Activated naive CD8-positive, alpha-beta T cell treated with anti-CD3 and anti-CD28 coated beads, Interleukin-2, amount 50 U/mL, for 16 hours (primary cell): ENCODE measurements around the gene EPB41L2.

Source experiments
- DNase-seq: peaks from one replicate; pipeline ENCODE4 v3.0.0-alpha.2; 2020; ENCODE audit warnings: low read depth, low spot score

Gene EPB41L2

DNA sequence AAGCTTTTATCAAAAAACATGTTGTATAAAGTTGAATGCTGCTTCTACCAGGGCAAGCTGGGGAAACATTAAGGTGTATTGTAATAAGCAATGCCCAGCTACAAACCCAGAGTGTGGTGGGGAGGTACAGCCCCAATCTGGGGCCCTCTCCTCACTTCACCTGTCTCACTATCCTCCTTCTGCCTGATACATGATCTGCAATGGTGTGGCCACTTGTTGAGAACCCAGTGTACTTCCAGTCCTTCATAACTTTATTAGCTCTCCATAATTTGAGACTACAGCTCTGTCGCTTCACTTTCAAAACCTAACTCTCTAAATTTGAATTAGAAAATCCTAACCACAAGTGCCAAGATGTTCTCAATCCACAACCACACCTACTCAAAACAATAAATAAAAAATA is 84.9 kb downstream of the EPB41L2 start:
- no peak for DNase-seq

DNA sequence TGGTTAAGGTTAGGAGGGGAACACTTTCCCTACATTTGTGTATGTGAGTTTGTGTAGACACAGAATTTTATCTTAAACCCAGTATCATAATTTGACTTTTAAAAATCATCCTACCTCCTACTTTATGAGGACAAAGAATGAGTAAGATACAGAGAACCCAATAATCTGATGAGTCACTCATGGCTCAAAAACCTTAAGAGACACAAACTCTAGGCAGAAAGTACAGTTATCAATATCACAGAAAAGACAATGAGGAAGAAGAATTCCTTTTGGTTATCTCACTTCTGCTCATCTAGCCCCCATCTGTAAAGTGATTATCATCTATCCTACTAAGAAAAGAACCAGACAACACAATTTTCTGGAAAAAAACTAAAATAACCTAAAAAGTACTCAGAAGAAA is 87.7 kb downstream of the EPB41L2 start:
- DNase-seq: no peak

DNA sequence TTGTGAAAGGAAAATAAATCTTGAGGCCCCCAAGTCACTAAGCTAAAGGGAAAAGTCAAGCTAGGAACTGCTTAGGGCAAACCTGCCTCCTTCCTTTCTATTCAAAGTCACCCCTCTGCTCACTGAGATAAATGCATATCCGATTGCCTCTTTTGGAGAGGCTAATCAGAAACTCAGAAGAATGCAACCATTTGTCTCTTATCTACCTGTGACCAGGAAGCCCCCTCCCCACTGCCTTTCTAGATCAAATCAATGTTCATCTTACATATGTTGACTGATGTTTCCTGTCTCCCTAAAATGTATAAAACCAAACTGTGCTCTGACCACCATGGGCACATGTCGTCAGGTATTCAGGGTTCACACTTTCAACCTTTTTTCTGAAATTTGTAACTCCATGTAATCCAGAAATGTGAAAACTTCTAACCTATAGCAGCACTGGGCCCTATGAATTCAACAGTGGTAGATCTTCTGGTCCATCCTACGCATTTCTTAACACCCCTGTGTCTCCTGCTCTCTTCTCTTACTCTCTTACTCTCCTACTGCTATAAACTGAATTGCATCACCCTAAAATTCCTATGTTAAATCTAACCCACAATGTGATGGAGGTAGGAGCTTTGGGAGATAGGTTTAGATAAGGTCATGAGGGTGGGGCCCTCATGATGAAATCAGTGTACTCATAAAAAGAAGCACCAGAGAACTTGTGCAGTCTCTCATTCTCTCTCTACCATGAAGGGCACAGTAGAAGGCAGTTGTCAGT is 89.3 kb downstream of the EPB41L2 start:
- DNase-seq: no peak

DNA sequence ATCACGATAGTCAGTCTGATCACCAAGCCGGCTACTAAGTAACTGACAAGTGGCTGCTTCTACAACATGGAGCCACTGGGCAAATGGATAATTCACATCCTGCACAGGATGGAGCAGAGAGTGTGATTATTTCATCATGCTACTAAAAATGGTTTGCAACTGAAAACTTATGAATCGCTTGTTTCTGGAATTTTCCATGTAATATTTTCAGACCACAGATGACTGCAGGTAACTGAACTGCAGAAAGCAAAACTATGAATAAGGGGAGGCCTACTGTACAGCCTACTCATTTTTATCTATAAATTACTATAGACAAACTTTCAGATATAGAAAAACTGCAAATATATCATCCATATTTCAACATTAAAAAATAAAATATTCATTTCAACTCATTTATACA is 91.5 kb downstream of the EPB41L2 start:
- DNase-seq: no peak

DNA sequence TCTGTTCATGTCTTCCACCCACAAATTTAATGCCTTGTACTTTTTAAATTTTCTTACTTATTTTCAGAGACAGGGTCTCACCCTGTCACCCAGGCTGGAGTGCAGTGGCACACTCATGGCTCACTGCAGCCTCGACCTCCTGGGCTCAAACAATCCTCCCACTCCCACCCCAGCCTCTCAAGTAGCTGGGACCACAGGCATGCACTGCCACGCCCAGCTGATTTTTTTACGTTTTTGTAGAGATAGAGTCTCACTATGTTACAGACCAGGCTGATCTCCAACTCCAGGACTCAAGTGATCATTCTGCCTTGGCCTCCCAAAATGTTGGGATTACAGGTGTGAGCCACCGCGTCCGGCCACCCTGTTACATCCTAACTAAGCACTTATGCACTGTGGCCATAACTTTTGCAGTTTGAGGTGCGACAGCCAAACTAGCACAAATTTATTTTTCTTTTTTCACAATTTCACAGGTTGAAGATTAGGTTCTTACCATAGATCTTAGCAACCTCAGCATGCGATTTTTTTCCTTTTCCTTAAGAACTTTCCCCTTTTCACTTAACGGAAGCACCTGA is 92.1 kb downstream of the EPB41L2 start:
- no peak for DNase-seq

DNA sequence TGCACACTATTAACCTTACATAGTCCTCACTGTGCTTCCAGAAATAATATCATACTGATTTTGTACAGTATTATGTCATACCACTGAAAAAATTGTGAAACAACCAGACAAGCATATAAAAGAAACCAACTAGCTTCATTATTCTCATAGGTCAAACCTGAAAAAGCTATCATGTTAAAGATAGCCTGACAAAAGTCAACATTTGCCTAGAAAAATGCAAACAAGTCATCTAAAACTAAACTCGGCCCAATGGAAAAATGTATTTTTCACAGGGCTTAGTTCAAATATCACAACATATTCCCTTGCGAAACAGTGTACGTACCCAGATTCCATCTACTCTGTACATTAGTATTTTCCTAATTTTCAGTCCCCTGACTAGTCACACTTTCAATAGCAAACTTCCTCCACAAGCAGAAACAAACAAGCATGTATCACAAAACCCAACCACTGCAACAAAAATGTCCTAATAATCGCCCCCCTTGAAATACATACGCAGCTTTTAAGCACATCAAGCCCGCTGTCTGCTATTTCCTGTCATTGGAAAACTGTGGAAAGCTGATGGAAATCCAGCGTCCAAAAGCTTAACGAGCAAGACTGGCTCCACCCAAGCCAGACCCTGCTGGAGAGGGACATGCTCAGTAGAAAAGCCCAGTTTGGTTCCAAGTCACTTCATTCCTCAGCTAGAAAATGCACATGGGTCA is 93.1 kb downstream of the EPB41L2 start:
- no peak for DNase-seq

DNA sequence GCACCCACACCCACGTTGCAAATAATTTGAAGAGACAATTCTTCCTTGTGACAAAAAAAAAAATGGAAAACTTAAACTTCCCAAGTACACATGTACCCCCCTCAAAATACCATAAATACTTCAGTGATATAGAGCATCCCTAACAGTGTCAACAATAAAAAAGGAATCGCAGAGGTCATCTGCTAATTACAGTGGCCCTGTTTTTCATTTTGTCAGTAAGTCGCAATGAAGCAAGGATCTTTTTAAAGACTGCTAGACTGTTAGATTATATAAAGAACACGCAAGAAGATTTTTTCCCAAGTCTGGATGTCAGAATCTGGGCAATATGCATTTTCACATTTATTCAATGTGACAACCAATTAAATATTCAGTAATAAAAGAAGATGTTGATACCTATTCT is 93.9 kb downstream of the EPB41L2 start:
- no peak for DNase-seq

DNA sequence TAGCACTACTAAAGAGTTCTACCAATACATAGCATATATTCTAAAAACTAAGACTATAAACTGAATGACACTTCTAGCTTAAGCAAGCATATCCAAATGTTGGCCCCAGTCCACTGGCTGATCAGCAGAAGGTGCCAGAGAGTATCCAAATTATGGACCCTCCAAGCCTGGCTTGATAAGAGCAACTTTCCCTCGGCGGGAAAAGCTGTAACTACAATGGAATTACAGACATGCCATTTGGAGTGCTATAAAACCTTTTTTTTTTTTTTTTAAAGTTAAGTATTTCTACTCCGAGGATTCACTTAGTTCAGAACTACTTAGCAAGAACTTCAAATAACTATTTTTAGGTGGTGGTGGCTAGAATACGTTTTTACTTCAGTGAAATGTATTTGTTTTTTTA is 94.6 kb downstream of the EPB41L2 start:
- DNase-seq: no peak

DNA sequence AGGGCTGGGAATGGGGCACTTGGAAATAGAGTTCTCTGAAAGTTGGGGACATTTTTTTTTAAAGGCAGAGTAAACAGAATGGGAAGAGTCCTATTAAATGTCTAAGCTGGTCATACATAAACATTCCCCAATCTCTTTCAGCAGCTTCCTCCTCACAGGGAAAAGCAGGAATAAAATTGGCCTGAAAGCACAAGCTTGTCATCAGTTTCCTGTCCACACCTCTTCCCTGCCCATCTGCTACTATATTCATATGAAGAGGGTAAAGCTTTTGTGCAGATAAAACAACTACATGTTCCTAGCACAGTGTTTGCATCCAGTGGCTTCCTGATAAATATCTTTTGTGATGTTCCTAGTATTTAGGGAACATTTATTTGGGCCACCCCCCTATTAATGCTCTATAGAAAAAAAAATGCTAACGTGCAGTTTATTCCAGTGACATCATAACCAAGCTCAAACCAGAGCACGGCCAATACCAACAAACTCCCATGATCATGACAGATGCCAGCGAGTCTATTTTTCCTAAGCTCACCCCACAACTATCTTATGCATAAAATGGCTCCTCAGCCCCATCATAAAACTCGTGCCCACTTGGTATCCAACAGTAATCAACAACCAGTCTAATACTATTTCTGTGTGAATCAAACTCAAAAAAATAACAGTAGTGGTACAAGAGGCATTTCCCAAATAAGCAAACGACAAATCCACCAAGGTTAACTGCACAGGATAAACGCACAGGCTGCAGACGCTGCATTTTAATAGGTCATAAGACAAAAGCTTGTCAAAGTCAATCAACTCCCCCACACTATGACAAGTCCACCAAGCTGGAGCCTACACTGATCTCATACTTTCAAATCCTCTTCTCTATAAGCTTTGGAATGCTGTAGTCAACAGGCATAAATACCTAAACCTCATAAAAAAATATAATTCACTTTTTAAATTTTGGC is 95.3 kb downstream of the EPB41L2 start:
- DNase-seq: no peak

DNA sequence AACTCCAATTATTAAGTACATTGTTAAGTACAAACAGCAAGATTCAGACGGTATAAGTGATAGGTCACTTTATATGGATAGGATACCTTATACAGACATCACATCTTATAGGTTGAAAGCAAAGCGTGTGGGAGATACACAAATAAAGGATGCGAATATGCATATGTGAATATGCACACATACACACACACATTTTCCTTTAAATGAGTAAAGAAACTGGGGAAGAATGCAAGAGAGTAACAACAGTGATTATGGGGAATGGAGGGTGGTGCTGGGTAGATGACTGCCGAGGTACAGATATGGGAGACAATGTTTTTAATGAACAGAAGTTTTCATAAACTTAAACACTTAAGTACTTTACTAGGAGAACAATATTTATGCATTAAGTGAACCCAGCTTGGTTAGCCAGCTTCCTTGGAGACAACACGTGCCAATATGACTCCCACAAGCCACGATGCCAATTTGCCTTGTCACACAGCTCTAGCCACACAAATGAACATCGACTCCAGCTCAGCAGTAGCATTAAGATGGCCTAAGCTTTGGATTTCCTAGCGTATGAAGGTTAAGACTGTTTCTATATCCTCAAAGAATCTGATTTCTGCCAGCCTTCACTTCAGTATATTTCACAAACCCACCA is 96.6 kb downstream of the EPB41L2 start:
- DNase-seq: no peak

DNA sequence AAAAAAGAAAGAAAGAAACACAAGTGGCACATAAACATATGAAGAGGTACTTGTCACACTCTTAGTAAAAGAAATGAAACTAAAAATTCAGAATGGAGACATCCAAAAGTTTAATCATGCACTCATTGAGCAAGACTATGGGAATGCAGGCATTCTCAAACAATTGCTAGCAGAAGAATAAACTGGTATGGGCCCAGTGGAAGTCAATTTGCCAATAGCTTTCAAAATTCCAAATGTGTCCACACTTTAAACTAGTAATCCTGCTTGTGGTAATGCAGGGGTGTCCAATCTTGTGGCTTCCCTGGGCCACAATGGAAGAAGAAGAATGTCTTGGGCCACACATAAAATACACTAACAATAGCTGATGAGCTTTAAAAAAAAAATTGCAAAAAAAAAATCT is 97.4 kb downstream of the EPB41L2 start:
- no peak for DNase-seq

DNA sequence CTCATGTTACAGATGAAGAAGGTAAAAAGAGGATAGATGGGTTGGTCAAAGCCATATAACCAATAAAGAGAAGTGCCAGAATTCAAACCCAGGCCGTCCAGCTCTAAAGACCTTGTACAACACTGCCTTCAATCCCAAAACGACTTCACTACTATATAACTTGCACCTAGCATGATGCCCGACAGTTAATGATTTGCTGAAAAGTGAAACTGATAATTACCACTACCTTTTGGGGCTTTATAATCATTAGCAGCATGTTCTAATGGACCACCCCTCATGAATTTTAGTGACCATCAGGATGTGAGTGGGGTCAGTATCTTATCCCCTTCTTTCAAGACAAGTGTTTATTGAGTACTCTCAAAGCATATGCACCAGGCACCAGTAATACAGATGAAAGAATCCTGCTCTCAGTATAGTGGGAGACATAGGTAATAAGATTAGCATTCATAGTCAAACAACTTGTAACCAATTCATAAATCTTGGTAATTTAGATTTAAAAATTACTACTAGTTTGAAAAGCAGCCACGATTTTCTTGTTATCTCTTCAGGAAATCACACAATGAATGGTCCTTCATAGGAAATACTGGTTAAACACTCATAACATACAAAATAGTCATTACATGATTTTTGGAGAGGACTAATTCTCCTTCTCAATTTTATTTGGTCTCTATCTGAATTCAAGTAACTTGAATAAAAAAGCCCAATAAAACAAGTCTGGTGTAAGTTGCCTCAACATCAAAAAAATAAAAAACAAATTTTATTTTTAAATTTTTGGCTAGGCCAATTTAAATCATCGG is 98.0 kb downstream of the EPB41L2 start:
- DNase-seq: no peak

DNA sequence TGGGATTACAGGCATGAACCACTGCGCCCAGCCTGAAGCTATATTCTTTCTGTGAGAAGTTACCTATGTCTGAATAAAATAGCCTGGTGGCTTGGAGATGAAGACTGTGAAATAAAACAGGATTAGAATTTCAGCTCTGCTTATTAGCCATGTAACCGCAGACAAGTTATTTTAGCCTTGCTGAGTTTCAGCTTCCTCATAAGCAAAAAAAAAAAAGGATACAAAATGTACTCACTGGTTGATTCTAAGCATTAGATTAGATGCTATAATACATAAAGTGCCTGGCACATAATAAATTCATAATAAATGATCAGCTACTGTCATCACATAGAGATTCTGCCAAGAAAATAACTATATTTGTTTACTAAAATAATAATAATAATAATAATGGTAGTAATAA is 98.8 kb downstream of the EPB41L2 start:
- DNase-seq: no peak

DNA sequence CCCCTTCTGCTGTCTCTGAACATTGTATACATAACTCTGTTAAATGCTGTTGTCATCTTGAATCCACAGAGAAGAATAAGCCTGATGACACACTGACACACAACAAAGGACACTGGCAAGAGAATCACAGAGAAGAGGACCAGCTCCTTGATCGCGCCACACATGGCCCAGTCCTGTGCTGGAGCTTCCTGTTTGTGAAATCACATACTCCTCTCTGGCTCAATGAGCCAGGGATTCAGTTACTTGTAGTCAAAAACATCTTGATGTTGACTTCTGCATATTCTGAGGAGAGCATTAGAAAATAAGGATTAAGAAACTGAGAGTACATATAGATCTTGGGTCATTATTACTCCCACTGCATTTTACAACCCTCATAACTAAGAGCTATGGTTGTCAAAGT is 100.1 kb downstream of the EPB41L2 start:
- DNase-seq: no peak

DNA sequence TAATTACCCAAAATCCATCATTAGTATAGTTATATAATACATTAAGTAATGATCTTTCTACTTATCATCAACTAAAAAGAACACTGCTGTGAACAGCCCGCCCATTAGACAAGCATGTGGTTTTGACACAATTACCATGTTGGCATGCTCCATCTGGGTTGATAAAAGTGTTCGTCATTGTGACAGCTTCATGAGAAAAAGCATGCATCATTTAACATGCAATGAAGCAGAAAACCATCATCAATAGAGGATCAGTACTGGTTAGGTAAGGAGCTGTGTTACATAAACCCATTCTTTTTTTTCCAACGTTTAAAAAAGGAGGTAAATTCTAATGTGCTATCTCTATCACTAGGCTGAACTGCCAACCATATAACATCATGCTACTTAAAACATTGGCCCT is 101.9 kb downstream of the EPB41L2 start:
- no peak for DNase-seq

DNA sequence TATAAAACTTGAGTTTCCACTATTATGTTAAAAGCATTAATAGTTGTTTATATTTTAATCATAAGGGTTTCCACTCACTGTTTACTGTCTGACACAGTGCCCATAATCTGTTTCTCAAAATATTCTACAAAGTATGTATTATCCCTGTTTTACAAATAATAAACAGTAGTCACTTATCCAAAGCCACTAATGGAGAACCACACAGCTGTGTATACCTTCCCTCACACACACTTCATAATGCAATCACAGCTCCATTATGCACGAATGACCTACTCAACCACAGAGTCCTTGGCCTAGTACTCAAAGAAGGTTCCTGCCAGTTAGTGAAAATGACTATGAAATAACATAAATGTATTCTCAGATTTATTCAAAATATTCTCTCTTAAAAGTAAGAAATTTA is 103.1 kb downstream of the EPB41L2 start:
- DNase-seq: no peak

DNA sequence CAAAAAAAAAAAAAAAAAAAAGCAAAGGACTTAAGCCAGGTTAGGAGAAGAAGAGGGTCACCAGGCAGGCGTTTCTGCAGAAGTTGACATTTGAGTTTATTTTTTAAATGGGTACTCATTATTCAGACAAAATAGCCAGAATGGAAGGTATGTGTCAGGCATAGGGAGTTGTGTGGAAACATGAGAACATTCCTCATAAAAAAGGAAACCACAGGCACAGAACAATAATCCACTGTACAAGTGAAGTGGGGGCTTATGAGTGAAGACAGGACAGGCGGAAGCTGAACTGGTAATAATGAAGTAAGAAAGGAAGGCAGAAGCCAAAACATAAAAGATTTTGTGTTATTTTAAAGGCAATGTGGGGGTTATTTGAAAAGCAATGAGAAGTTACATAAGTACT is 104.6 kb downstream of the EPB41L2 start:
- no peak for DNase-seq

DNA sequence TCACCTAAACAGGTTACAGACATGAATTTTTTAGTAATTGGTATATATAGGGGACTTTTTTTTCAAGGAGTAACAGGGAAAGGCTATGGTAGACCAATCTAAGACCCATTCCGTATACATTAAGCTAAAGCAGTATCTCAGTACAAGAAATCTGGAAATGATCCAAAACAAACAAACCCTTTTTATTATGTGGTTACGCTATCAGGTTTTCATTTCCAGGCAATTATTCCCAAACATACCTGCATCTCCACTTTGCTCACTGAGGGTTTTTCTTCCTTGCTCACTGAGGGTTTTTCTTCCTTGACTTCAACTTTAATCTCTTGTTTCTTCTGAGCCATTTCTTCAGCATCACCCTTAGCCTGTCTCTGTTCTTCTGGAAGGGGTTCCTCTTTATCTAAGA is 107.3 kb downstream of the EPB41L2 start:
- no peak for DNase-seq

DNA sequence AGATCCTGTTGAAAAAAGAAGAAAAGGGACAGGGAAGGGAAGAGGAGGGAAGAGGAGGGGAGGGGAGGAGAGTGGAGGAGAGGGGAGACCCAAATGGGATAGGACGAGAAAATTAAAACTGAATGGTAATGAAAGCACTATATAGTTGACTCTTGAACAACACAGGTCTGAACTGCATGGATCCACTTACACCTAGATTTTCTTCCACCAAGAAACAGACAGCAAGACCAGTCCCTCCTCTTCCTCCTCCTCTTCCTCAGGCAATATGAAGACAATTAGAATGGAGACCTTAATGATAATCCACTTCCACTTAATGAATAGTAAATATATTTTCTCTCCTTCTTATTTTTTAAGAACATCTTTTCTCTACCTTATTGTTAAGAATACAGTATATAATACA is 113.5 kb downstream of the EPB41L2 start:
- no peak for DNase-seq

DNA sequence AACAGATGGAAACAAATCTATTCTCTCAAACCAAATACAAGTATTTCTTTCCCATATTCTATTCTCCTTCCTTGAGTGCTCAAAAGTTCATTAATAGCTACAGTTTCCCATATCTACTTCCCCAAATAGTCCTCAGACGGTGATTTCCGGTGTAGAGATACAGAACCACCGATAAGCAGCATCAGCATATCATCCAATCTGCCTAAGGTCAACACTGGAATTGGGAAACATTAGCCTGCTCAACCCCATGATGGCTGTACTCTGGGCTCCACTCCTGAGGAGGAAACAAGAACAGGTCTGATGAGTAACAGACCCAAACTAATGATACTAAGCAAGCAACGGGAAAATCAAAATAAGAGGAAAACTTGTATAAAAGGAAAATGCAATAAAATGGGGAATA is 115.6 kb downstream of the EPB41L2 start:
- no peak for DNase-seq

DNA sequence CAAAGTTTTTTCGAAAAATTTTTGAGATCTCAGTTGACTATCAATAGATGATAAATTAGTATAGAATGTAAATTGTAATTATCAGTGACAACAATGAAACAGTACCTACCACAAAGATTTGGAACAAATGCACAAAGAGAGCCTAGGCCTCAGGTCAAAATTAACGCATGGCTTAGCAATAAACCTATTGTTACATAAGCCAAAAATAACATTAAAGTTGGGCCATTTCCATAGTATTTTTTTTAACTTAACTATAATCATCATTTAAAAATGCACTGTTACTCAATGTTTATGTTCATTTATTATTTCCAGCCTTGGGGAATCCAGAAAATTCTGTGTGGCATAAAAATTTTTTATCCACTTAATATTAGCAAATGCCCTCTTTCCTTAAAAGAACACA is 117.0 kb downstream of the EPB41L2 start:
- no peak for DNase-seq
